BE2C (cell line): Measurements from ENCODE around the gene CXCL1.
"Not testable (repeated sequence)": the region's sequence is repeated elsewhere in the genome, so short reads cannot be mapped to it uniquely, and the experiment has no call there.

Experiments
- DNase-seq: peaks from one replicate; pipeline ENCODE4 v3.0.0-alpha.2; 2020
- H3K27me3 ChIP-seq: fragments of 250-450 bp; sonication (Bioruptor Pico); 2 replicates; pipeline ENCODE4 v1.5.1; 2020; ENCODE audit warnings: mild to moderate bottlenecking
- H3K36me3 ChIP-seq: fragments of 250-450 bp; sonication (Bioruptor Pico); 2 replicates; pipeline ENCODE4 v1.5.1; 2020; ENCODE audit warnings: mild to moderate bottlenecking
- H3K4me1 ChIP-seq: fragments of 250-450 bp; sonication (Bioruptor Pico); 2 replicates; pipeline ENCODE4 v1.5.1; 2020
- H3K4me3 ChIP-seq: 2 replicates; pipeline ENCODE4 v1.5.1; 2011; ENCODE audit warnings: low read depth, low read length
- H3K9me3 ChIP-seq: fragments of 250-450 bp; sonication (Bioruptor Pico); 2 replicates; pipeline ENCODE4 v1.5.1; 2020
- TF ChIP-seq, protein P1 (sequence below): IDR thresholded peaks from 2 replicates; pipeline ENCODE4 v1.5.1; 2012; ENCODE audit warnings: mild to moderate bottlenecking, low read depth, low read length

CXCL1 gene

DNA sequence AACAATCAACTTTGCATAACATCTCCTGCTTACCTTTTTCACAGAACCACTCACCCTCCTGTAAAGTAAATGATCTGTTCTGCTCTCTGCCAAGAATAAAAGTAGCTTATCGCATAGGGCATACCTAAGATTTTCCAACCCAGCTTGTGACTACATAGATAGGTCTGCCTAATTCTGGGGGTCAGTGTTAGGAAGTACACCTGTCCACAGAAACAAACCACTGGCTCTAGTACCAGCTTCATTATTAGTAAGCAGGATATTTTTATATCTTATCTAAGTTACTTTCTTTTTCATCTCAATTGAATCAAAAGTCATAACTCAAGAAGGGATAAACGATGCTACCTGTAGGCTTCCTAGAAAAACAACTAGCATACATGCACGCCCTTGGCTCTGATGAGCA, 23.8 kb downstream of the CXCL1 start:
- no peaks in the 10 kb centered on the region for H3K4me1 ChIP-seq
- H3K27me3 ChIP-seq = no peaks in the 10 kb centered on the region
- no peaks in the 10 kb centered on the region for H3K36me3 ChIP-seq
- TF ChIP-seq, protein P1, sequence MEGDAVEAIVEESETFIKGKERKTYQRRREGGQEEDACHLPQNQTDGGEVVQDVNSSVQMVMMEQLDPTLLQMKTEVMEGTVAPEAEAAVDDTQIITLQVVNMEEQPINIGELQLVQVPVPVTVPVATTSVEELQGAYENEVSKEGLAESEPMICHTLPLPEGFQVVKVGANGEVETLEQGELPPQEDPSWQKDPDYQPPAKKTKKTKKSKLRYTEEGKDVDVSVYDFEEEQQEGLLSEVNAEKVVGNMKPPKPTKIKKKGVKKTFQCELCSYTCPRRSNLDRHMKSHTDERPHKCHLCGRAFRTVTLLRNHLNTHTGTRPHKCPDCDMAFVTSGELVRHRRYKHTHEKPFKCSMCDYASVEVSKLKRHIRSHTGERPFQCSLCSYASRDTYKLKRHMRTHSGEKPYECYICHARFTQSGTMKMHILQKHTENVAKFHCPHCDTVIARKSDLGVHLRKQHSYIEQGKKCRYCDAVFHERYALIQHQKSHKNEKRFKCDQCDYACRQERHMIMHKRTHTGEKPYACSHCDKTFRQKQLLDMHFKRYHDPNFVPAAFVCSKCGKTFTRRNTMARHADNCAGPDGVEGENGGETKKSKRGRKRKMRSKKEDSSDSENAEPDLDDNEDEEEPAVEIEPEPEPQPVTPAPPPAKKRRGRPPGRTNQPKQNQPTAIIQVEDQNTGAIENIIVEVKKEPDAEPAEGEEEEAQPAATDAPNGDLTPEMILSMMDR = no peak
- DNase-seq = no peak
- H3K4me3 ChIP-seq = no peak overlapping the region
- H3K9me3 ChIP-seq = no peaks in the 10 kb centered on the region

DNA sequence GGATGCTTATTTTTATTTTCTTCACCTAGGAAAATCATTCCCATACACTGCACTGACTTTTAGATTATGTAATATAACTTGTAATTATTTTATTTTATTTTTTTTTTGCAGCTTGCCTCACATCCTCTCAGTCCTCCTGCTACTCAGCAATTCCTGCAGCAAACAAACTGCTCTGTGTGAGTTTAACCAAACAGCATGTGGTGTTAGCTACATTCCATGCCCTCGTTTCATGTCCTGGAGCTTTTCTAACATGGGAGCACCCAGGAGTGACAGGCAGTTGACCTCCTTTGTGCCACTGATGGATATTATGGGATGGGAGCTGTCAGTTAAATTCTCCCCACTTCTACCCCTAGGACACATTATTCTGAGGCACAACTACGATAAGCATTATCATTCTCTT, 24.8 kb downstream of the CXCL1 start:
- H3K36me3 ChIP-seq = no peaks in the 10 kb centered on the region
- DNase-seq = no peak
- no peak overlapping the region for H3K4me3 ChIP-seq
- TF ChIP-seq, protein P1 = no peak
- H3K9me3 ChIP-seq = no peaks in the 10 kb centered on the region
- H3K4me1 ChIP-seq = no peaks in the 10 kb centered on the region
- no peaks in the 10 kb centered on the region for H3K27me3 ChIP-seq

GRCh38 chr4:73895201-73896175, 26.3 kb downstream of the CXCL1 start:
- no peaks in the 10 kb centered on the region for H3K4me1 ChIP-seq
- H3K9me3 ChIP-seq = no peaks in the 10 kb centered on the region
- no peaks in the 10 kb centered on the region for H3K27me3 ChIP-seq
- DNase-seq = no peak
- TF ChIP-seq, protein P1 = no peak
- no peak overlapping the region for H3K4me3 ChIP-seq
- no peaks in the 10 kb centered on the region for H3K36me3 ChIP-seq

- Histone ChIP-seq H3K27me3 (no peaks in the 10 kb centered on the region), H3K9me3 (no peaks in the 10 kb centered on the region), H3K4me1 (no peaks in the 10 kb centered on the region), H3K36me3 (no peaks in the 10 kb centered on the region), H3K4me3 (no peak overlapping the region)
- DNase-seq = no peak
- TF ChIP-seq, protein P1 = no peak
These were observed 27.2 kb downstream of the CXCL1 start for GRCh38 chr4:73896416-73896815.

GRCh38 chr4:73897380-73898136, 28.4 kb downstream of the CXCL1 start:
- H3K27me3 ChIP-seq = no peaks in the 10 kb centered on the region
- H3K4me3 ChIP-seq = no peak overlapping the region
- TF ChIP-seq, protein P1 = no peak
- H3K9me3 ChIP-seq = no peaks in the 10 kb centered on the region
- DNase-seq = no peak
- H3K4me1 ChIP-seq = no peaks in the 10 kb centered on the region
- H3K36me3 ChIP-seq = no peaks in the 10 kb centered on the region

DNA sequence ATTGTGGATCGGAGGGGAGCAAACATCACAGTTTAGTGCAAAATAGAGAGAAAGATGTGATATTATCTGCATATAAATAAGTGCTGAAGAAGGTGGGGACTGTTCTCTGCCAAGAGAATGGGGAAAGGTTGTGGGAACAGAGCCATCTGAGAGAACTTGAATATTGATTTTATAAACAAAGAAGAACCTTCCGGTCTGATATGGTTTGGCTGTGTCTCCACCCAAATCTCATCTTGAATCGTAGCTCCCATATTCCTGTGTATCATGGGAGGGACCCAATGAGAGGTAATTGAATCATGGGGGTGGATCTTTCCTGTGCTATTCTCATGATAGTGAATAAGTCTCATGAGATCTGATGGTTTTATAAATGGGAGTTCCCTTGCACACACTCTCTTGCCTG, 30.1 kb downstream of the CXCL1 start:
- not testable (repeated sequence) for H3K9me3 ChIP-seq, DNase-seq

More for the DNA sequence above, 30.1 kb downstream of the CXCL1 start:
- not testable (repeated sequence) for H3K4me3 ChIP-seq, H3K36me3 ChIP-seq, H3K27me3 ChIP-seq, H3K4me1 ChIP-seq
